OCI-LY7 (cell line): ENCODE measurements around the gene ME1. TPM values are rescaled to one million over a fixed set of nuclear protein-coding genes. Genes with fewer than 3 reads are reported as not detected.

Experiments used
- BruUV-seq: library from RNA; stranded (reverse); fragments of 400-500 nt; replicated peaks from 2 replicates; lab custom pipeline; 2021; lab: Mats Ljungman, UMichigan
- CTCF ChIA-PET: fragments of 300-600 bp; sonication (Branson Sonifier 250); formaldehyde crosslinking; loops from one replicate; lab custom pipeline; 2022; ENCODE audit warnings: antibody characterized with exemption; ENCODE audit not compliant: unreplicated experiment; lab: Charles Lee
- POLR2A ChIA-PET: fragments of 300-600 bp; sonication (Branson Sonifier 250); formaldehyde crosslinking; loops from one replicate; lab custom pipeline; 2022; ENCODE audit warnings: antibody characterized with exemption; lab: Charles Lee
- DNase-seq: peaks from one replicate; pipeline ENCODE4 v3.0.0-alpha.2; 2015; ENCODE audit warnings: low spot score
- H2AFZ ChIP-seq: fragments of 200-600 bp; sonication (generic), shearing (Covaris generic); 2 replicates; pipeline ENCODE4 v1.6.1; 2014; ENCODE audit warnings: mild to moderate bottlenecking, antibody characterized with exemption, low read length, moderate library complexity
- H3K27ac ChIP-seq: fragments of 200-600 bp; sonication (generic); 2 replicates; pipeline ENCODE4 v1.5.1; 2014; ENCODE audit warnings: mixed run types, low read depth, mild to moderate bottlenecking, moderate library complexity, low read length, inconsistent platforms; ENCODE audit not compliant: poor library complexity, severe bottlenecking
- H3K36me3 ChIP-seq: fragments of 200-600 bp; sonication (generic); 2 replicates; pipeline ENCODE4 v1.6.1; 2014; ENCODE audit warnings: mild to moderate bottlenecking, antibody characterized with exemption, low read length, moderate library complexity, mixed read lengths; ENCODE audit not compliant: insufficient read depth
- H3K4me1 ChIP-seq: fragments of 200-600 bp; sonication (generic); 2 replicates; pipeline ENCODE4 v1.5.1; 2014; ENCODE audit warnings: mild to moderate bottlenecking, low read length; ENCODE audit not compliant: insufficient read depth, poor library complexity, severe bottlenecking
- H3K4me2 ChIP-seq: fragments of 200-600 bp; sonication (generic); 2 replicates; pipeline ENCODE4 v1.6.1; 2014; ENCODE audit warnings: mild to moderate bottlenecking, low read length
- H3K4me3 ChIP-seq: fragments of 200-600 bp; sonication (generic); 2 replicates; pipeline ENCODE4 v1.5.1; 2014; ENCODE audit warnings: mild to moderate bottlenecking, low read depth, low read length; ENCODE audit not compliant: poor library complexity, severe bottlenecking
- H3K79me2 ChIP-seq: fragments of 200-600 bp; sonication (generic); 2 replicates; pipeline ENCODE4 v1.6.1; 2016; ENCODE audit warnings: low read depth, mild to moderate bottlenecking, low read length, moderate library complexity, mixed read lengths; ENCODE audit not compliant: insufficient read depth
- H3K9me2 ChIP-seq: fragments of 200-600 bp; sonication (generic); 2 replicates; pipeline ENCODE4 v1.6.1; 2016; ENCODE audit warnings: mild to moderate bottlenecking, low read length, mixed read lengths; ENCODE audit not compliant: insufficient read depth
- H3K9me3 ChIP-seq: fragments of 200-600 bp; sonication (generic); 2 replicates; pipeline ENCODE4 v1.6.1; 2014; ENCODE audit warnings: mild to moderate bottlenecking, mixed run types, low read length, mixed read lengths
- H4K20me1 ChIP-seq: fragments of 200-600 bp; sonication (generic); 2 replicates; pipeline ENCODE4 v1.6.1; 2014; ENCODE audit warnings: mild to moderate bottlenecking, antibody characterized with exemption, low read length, moderate library complexity, mixed read lengths; ENCODE audit not compliant: insufficient read depth
- EZH2phosphoT487 ChIP-seq: fragments of 200-600 bp; sonication (generic); IDR thresholded peaks from 2 replicates; pipeline ENCODE4 v1.6.1; 2018; ENCODE audit warnings: low read depth, borderline replicate concordance, mild to moderate bottlenecking, mixed run types, antibody characterized with exemption, low read length, moderate library complexity, mixed read lengths
- intact Hi-C: fragments of 100-400 bp; cut with micrococcal nuclease; formaldehyde crosslinking; loops from one replicate; pipeline ENCODE4 v1.10.0; 2022; ENCODE audit not compliant: unreplicated experiment
- total RNA-seq, 2 experiments: library from RNA; depleted of rRNA in 1 of 2; stranded (reverse); fragments of >200 nt in 1 of 2; shearing (Covaris generic) in 1 of 2; gene quantifications; 2 replicates each; pipeline ENCODE4 v1.2.3, GENCODE V29; 2014 to 2022
- TF ChIP-seq, protein P1 (sequence below): fragments of 200-600 bp; sonication (generic); conservative IDR thresholded peaks from 2 replicates; pipeline ENCODE4 v1.5.1; 2014; ENCODE audit warnings: mild to moderate bottlenecking, antibody characterized with exemption, low read length, moderate library complexity, mixed read lengths

ME1 gene
- total RNA-seq, 2 experiments from 2014 or later = not detected

GRCh38 chr6:83442752-83443151 is 11.9 kb upstream of the ME1 start:
- Histone ChIP-seq H3K4me2 (no peak overlapping the region), H3K9me3 (no peaks in the 10 kb centered on the region), H2AFZ (no peak overlapping the region), H3K79me2 (no peaks in the 10 kb centered on the region), H3K36me3 (no peaks in the 10 kb centered on the region), H3K9me2 (no peaks in the 10 kb centered on the region), H3K4me3 (no peak overlapping the region), H4K20me1 (no peaks in the 10 kb centered on the region), H3K27ac (no peak overlapping the region), H3K4me1 (no peaks in the 10 kb centered on the region)
- no TSS peak for BruUV-seq
- POLR2A ChIA-PET = no interaction called here
- DNase-seq = no peak
- TF ChIP-seq, protein P1, sequence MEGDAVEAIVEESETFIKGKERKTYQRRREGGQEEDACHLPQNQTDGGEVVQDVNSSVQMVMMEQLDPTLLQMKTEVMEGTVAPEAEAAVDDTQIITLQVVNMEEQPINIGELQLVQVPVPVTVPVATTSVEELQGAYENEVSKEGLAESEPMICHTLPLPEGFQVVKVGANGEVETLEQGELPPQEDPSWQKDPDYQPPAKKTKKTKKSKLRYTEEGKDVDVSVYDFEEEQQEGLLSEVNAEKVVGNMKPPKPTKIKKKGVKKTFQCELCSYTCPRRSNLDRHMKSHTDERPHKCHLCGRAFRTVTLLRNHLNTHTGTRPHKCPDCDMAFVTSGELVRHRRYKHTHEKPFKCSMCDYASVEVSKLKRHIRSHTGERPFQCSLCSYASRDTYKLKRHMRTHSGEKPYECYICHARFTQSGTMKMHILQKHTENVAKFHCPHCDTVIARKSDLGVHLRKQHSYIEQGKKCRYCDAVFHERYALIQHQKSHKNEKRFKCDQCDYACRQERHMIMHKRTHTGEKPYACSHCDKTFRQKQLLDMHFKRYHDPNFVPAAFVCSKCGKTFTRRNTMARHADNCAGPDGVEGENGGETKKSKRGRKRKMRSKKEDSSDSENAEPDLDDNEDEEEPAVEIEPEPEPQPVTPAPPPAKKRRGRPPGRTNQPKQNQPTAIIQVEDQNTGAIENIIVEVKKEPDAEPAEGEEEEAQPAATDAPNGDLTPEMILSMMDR = no peak
- no peak for TF ChIP-seq EZH2phosphoT487
- CTCF ChIA-PET = no interaction called here
- intact Hi-C loops = no loop called here

DNA sequence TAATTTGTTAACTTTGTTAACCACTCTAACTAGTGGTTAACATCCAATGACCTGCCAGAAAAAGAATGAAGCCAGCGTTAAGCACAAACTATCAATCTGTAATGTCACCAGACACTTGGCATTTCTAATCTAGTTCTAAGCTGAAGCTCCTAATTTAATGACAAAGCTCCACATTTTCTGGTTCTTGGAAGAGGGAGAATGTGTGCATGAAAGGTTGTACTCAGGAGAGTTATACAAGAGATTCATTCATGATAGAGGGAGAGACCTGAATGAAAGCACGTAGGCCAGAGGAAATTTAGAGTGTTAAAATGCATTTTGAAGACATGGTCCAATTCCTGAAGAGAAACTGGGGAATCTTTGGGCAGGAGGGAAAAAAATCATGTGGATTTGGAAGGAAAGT is 8.3 kb upstream of the ME1 start:
- Histone ChIP-seq H3K79me2 (no peaks in the 10 kb centered on the region), H3K9me2 (no peaks in the 10 kb centered on the region), H4K20me1 (no peaks in the 10 kb centered on the region), H3K4me1 (no peaks in the 10 kb centered on the region), H3K4me2 (no peak overlapping the region), H2AFZ (no peak overlapping the region), H3K4me3 (no peak overlapping the region), H3K9me3 (no peaks in the 10 kb centered on the region), H3K36me3 (no peaks in the 10 kb centered on the region), H3K27ac (no peak overlapping the region)
- POLR2A ChIA-PET = no interaction called here
- BruUV-seq = no TSS peak
- DNase-seq = no peak
- intact Hi-C loops = no loop called here
- no peak for TF ChIP-seq EZH2phosphoT487
- TF ChIP-seq, protein P1 = no peak
- CTCF ChIA-PET = no interaction called here

- POLR2A ChIA-PET = interaction anchor here (1.0 kb wide), 1 partner anchor 10 kb away, joined by 5 read pairs; no protein-coding TSS in a partner anchor
- CTCF ChIA-PET = no interaction called here
These were observed 5.8 kb upstream of the ME1 start for GRCh38 chr6:83436674-83437073.

More at GRCh38 chr6:83436674-83437073, 5.8 kb upstream of the ME1 start:
- H3K9me3 ChIP-seq = no peaks in the 10 kb centered on the region
- H3K9me2 ChIP-seq = no peaks in the 10 kb centered on the region
- H3K79me2 ChIP-seq = no peaks in the 10 kb centered on the region
- H2AFZ ChIP-seq = no peak overlapping the region
- no peaks in the 10 kb centered on the region for H3K4me1 ChIP-seq
- BruUV-seq = no TSS peak
- no peak for DNase-seq
- TF ChIP-seq, protein P1 = no peak
- no peak for TF ChIP-seq EZH2phosphoT487
- H4K20me1 ChIP-seq = no peaks in the 10 kb centered on the region
- no peaks in the 10 kb centered on the region for H3K36me3 ChIP-seq
- no peak overlapping the region for H3K27ac ChIP-seq
- H3K4me3 ChIP-seq = no peak overlapping the region
- H3K4me2 ChIP-seq = no peak overlapping the region
- intact Hi-C loops = no loop called here
